GM12878 (cell line): ENCODE results near the gene THTPA. TPM values are rescaled to one million over a fixed set of nuclear protein-coding genes. Genes with fewer than 3 reads are reported as not detected.

Experiments used
- ATAC-seq: fragments of 200-7000 bp; cut with Tn5 transposase; 3 replicates; pipeline ENCODE4 v1.9.1; 2020; ENCODE audit warnings: mild to moderate bottlenecking, moderate library complexity
- BruUV-seq: library from RNA; stranded (reverse); fragments of 400-500 nt; replicated peaks from 2 replicates; lab custom pipeline; 2021; lab: Mats Ljungman, UMichigan
- CTCF ChIA-PET: fragments of 300-600 bp; sonication (Branson Sonifier 250); formaldehyde crosslinking; extraction: SDS; loops from one replicate; lab custom pipeline; 2021; ENCODE audit warnings: inconsistent platforms; lab: Yijun Ruan, JAX
- POLR2A ChIA-PET: fragments of 350-600 bp; formaldehyde crosslinking; extraction: SDS; loops from one replicate; lab custom pipeline; 2021; ENCODE audit warnings: inconsistent platforms; lab: Charles Lee
- RAD21 ChIA-PET: fragments of 300-600 bp; sonication (Branson Sonifier 250); formaldehyde crosslinking; loops from one replicate; lab custom pipeline; 2023; ENCODE audit warnings: antibody characterized with exemption; ENCODE audit not compliant: unreplicated experiment; lab: Charles Lee
- SMC1A ChIA-PET: fragments of 300-600 bp; sonication (Branson Sonifier 250); formaldehyde crosslinking; loops from one replicate; lab custom pipeline; 2023; ENCODE audit not compliant: unreplicated experiment, uncharacterized antibody; lab: Charles Lee
- DNase-seq: peaks from one replicate; pipeline ENCODE4 v3.0.0-alpha.2; 2011; ENCODE audit warnings: low read depth, low spot score
- FAIRE-seq: peaks from 3 replicates; lab custom pipeline; 2011; peaks lifted over from hg19 to GRCh38; lab: Jason Lieb, UNC
- H2AFZ ChIP-seq: 2 replicates; pipeline ENCODE4 v1.6.0; 2011; ENCODE audit warnings: low read depth, low read length, control low read depth; ENCODE audit not compliant: control insufficient read depth
- H3K27ac ChIP-seq: 2 replicates; pipeline ENCODE4 v1.5.1; 2011; ENCODE audit warnings: control low read depth; ENCODE audit not compliant: control insufficient read depth, insufficient read depth
- H3K27me3 ChIP-seq, 2 experiments: replicated peaks in 1 of 2; 2 replicates each; pipeline versions ENCODE4 v1.6.0 to v1.6.1; 2011; ENCODE audit warnings: low read length in 1 of 2; ENCODE audit not compliant: control insufficient read depth in 2 of 2, insufficient read depth in 2 of 2
- H3K36me3 ChIP-seq, 2 experiments: 2 replicates each; pipeline ENCODE4 v1.5.1; 2011; ENCODE audit warnings: low read length in 1 of 2; ENCODE audit not compliant: control insufficient read depth in 2 of 2, insufficient read depth in 2 of 2
- H3K4me1 ChIP-seq: 2 replicates; pipeline ENCODE4 v1.6.1; 2011; ENCODE audit warnings: mild to moderate bottlenecking, low read length, moderate library complexity, mixed read lengths; ENCODE audit not compliant: control insufficient read depth, insufficient read depth
- H3K4me2 ChIP-seq: 2 replicates; pipeline ENCODE4 v1.6.0; 2011; ENCODE audit warnings: control low read depth; ENCODE audit not compliant: control insufficient read depth, insufficient read depth
- H3K4me3 ChIP-seq: fragments of 200-600 bp; sonication (generic); 2 replicates; pipeline ENCODE4 v1.5.1; 2016
- H3K79me2 ChIP-seq: 2 replicates; pipeline ENCODE4 v1.6.0; 2011; ENCODE audit warnings: low read length; ENCODE audit not compliant: control insufficient read depth, insufficient read depth
- H3K9ac ChIP-seq: 2 replicates; pipeline ENCODE4 v1.8.0; 2011; ENCODE audit warnings: low read length, control low read depth, mixed read lengths; ENCODE audit not compliant: control insufficient read depth, insufficient read depth
- H3K9me3 ChIP-seq: replicated peaks from 3 replicates; pipeline ENCODE4 v1.5.1; 2011; ENCODE audit warnings: mild to moderate bottlenecking, low read length; ENCODE audit not compliant: control insufficient read depth, insufficient read depth
- H4K20me1 ChIP-seq: 2 replicates; pipeline ENCODE4 v1.6.0; 2011; ENCODE audit not compliant: control insufficient read depth, insufficient read depth
- CBX3 ChIP-seq: fragments of 200-600 bp; sonication (generic); IDR thresholded peaks from 2 replicates; pipeline ENCODE4 v1.6.1; 2016; ENCODE audit warnings: low read depth, borderline replicate concordance
- HDAC6 ChIP-seq: fragments of 200-600 bp; sonication (generic); IDR thresholded peaks from one replicate; pipeline ENCODE4 v1.8.0; 2017; ENCODE audit warnings: antibody characterized with exemption; ENCODE audit not compliant: unreplicated experiment
- JUNB ChIP-seq: IDR thresholded peaks from 2 replicates; pipeline ENCODE4 v1.6.1; 2016; ENCODE audit warnings: antibody characterized with exemption, mild to moderate bottlenecking
- MTA3 ChIP-seq: IDR thresholded peaks from 2 replicates; pipeline ENCODE4 v1.6.1; 2012; ENCODE audit warnings: low read length, inconsistent platforms, borderline replicate concordance
- MXI1 ChIP-seq: fragments of 150-350 bp; IDR thresholded peaks from 2 replicates; pipeline ENCODE4 v1.6.1; 2011; ENCODE audit warnings: low read depth, mild to moderate bottlenecking, inconsistent platforms, low read length, improper control_type of control experiment
- NR2C2 ChIP-seq: IDR thresholded peaks from 2 replicates; pipeline ENCODE4 v1.6.1; 2011; ENCODE audit warnings: borderline replicate concordance, low read depth; ENCODE audit not compliant: control insufficient read depth, insufficient read length
- NR2F1 ChIP-seq: fragments of 450-650 bp; conservative IDR thresholded peaks from 2 replicates; pipeline ENCODE4 v1.6.1; 2017; ENCODE audit warnings: mild to moderate bottlenecking
- RFX5 ChIP-seq: IDR thresholded peaks from 2 replicates; pipeline ENCODE4 v1.6.1; 2011; ENCODE audit warnings: low read depth, low read length, improper control_type of control experiment
- SPI1 ChIP-seq: IDR thresholded peaks from 2 replicates; pipeline ENCODE4 v1.6.1; 2011; ENCODE audit warnings: low read depth, mild to moderate bottlenecking, low read length, moderate library complexity, borderline replicate concordance; ENCODE audit not compliant: insufficient read depth
- STAT3 ChIP-seq: IDR thresholded peaks from 2 replicates; pipeline ENCODE4 v1.6.1; 2011; ENCODE audit warnings: low read depth, low read length, improper control_type of control experiment
- TARDBP ChIP-seq: IDR thresholded peaks from 2 replicates; pipeline ENCODE4 v1.6.1; 2016; ENCODE audit warnings: borderline replicate concordance
- ZBED1 ChIP-seq: IDR thresholded peaks from 2 replicates; pipeline ENCODE4 v1.6.1; 2016; ENCODE audit warnings: borderline replicate concordance
- ZNF384 ChIP-seq: IDR thresholded peaks from 2 replicates; pipeline ENCODE4 v1.6.1; 2012; ENCODE audit warnings: low read depth, mild to moderate bottlenecking, low read length, improper control_type of control experiment, borderline replicate concordance
- WGBS: methylation state at CpG from one replicate; pipeline ENCODE4 v1.1.6; 2016; ENCODE audit warnings: low lambda C conversion rate; ENCODE audit not compliant: insufficient replicate concordance, insufficient coverage; ENCODE audit errors: missing lambda C conversion rate; 5-methylcytosine and 5-hydroxymethylcytosine counted together
- in situ Hi-C: fragments of 300-500 bp; cut with MboI; formaldehyde crosslinking; loops from 9 replicates; pipeline ENCODE4 v1.14.3; 2018; ENCODE audit warnings: mixed read lengths
- intact Hi-C: fragments of 100-400 bp; cut with micrococcal nuclease; formaldehyde crosslinking; loops from one replicate; pipeline ENCODE4 v1.14.2; 2022; ENCODE audit not compliant: unreplicated experiment
- polyA plus RNA-seq, 11 experiments: library from polyadenylated mRNA; depleted of rRNA in 4 of 11; unstranded in 6 of 11; stranded (reverse) in 5 of 11; fragments of >200 nt; fragmentation: Nextera tagmentation in 4 of 11; fragmentation: Illumina TruSeq in 1 of 11; extraction: Ambion mirVana in 4 of 11; extraction: Trizol in 1 of 11; gene quantifications; 1 replicate in 1 of 11; 2 replicates in 10 of 11; pipeline versions ENCODE4 v1.2.1 to v1.2.3, GENCODE V29; 2011 to 2016; ENCODE audit warnings: inconsistent platforms in 2 of 11, missing spikeins in 2 of 11, low read depth in 1 of 11
- total RNA-seq, 4 experiments: library from RNA; depleted of rRNA in 3 of 4; stranded (reverse); fragments of >200 nt in 3 of 4; fragmentation: Illumina TruSeq in 1 of 4; extraction: Trizol in 1 of 4; gene quantifications; 2 replicates each; pipeline versions ENCODE4 v1.2.1 to v1.2.3, GENCODE V29; 2013 to 2021

The THTPA gene
- total and polyA plus RNA-seq, 10 of the 15 experiments (the other 5 are each of a cell fraction or from before 2014, with no cell fraction given): 3.1 to 24.9 (median 12.8) TPM

- in situ Hi-C loops: no loop called here
- Histone ChIP-seq H3K79me2 (peaks cover 13% of the 10 kb centered on the region), H3K36me3 (no peaks in the 10 kb centered on the region), H3K4me3 (no peak overlapping the region), H4K20me1 (no peaks in the 10 kb centered on the region), H3K27ac (no peak overlapping the region), H3K4me2 (no peak overlapping the region), H3K9ac (no peak overlapping the region)
- ChIA-PET SMC1A (no interaction called here), POLR2A (no interaction called here), RAD21 (no interaction called here)
- BruUV-seq: no TSS peak
- FAIRE-seq: no peak
- 69% methylated on average over 23 of the region's 23 CpGs for whole genome bisulfite sequencing
- intact Hi-C loops: no loop called here
- no peak for DNase-seq
- no peak for ATAC-seq
- TF ChIP-seq TARDBP: no peak
- no peak for TF ChIP-seq CBX3
- TF ChIP-seq MTA3: no peak
- no peak for TF ChIP-seq RFX5
- no peak for TF ChIP-seq MXI1
- TF ChIP-seq ZBED1: no peak
- TF ChIP-seq, all 136 proteins: peak for 0
- Histone ChIP-seq H3K9me3 (no peaks in the 10 kb centered on the region), H3K27me3 (no peaks in the 10 kb centered on the region; a peak in 1 of 4 replicates), H3K4me1 (peaks cover 11% of the 10 kb centered on the region), H2AFZ (no peak overlapping the region)
- CTCF ChIA-PET: interaction anchor here (1.4 to 1.8 kb wide), 4 partner anchors 10 to 93 kb away, joined by 4 read pairs; no protein-coding TSS in a partner anchor
Measured at GRCh38 chr14:23570806-23571483, 14.9 kb downstream of the THTPA start.

GRCh38 chr14:23571701-23572523, 15.8 kb downstream of the THTPA start:
- Histone ChIP-seq H3K4me2 (no peak overlapping the region), H2AFZ (no peak overlapping the region), H3K4me1 (peaks cover 12% of the 10 kb centered on the region), H4K20me1 (no peaks in the 10 kb centered on the region), H3K36me3 (no peaks in the 10 kb centered on the region), H3K4me3 (no peak overlapping the region), H3K9me3 (no peaks in the 10 kb centered on the region), H3K27ac (no peak overlapping the region), H3K27me3 (peaks cover 0 to 2% of the 10 kb centered on the region in 2 experiments; a peak in 2 of 4 replicates), H3K79me2 (peaks cover 4% of the 10 kb centered on the region), H3K9ac (no peak overlapping the region)
- in situ Hi-C loops: no loop called here
- BruUV-seq: no TSS peak
- DNase-seq (no peak), FAIRE-seq (no peak), ATAC-seq (no peak)
- ChIA-PET CTCF (interaction anchor here (1.3 to 1.8 kb wide), 5 partner anchors 11 to 94 kb away, joined by 3 to 5 read pairs (median 4); no protein-coding TSS in a partner anchor), RAD21 (no interaction called here), POLR2A (no interaction called here), SMC1A (no interaction called here)
- TF ChIP-seq JUNB: no peak
- no peak for TF ChIP-seq HDAC6
- no peak for TF ChIP-seq ZNF384
- TF ChIP-seq SPI1: no peak
- no peak for TF ChIP-seq NR2C2
- TF ChIP-seq NR2F1: no peak
- TF ChIP-seq STAT3: no peak
- intact Hi-C loops: no loop called here
- 55% methylated on average over 14 of the region's 14 CpGs for WGBS
